H1 (cell line): Measurements from ENCODE around the gene CPTP. TPM values are rescaled to one million over a fixed set of nuclear protein-coding genes. Genes with fewer than 3 reads are reported as not detected.

Experiments
- CTCF ChIA-PET: fragments of 300-600 bp; sonication (Branson Sonifier 250); formaldehyde crosslinking; loops from one replicate; lab custom pipeline; 2021; ENCODE audit not compliant: partially characterized antibody; lab: Charles Lee
- POLR2A ChIA-PET: fragments of 300-600 bp; sonication (Branson Sonifier 250); formaldehyde crosslinking; loops from one replicate; lab custom pipeline; 2021; ENCODE audit warnings: inconsistent platforms; ENCODE audit not compliant: partially characterized antibody; lab: Charles Lee
- DNase-seq, 2 experiments: peaks; one replicate each; pipeline versions ENCODE4 v3.0.0 to v3.0.0-alpha.2; 2010 to 2022; ENCODE audit warnings: low spot score in 2 of 2, low read depth in 1 of 2, mixed read lengths in 1 of 2
- FAIRE-seq: peaks from 2 replicates; lab custom pipeline; 2011; peaks lifted over from hg19 to GRCh38; lab: Jason Lieb, UNC
- H2AFZ ChIP-seq: 2 replicates; pipeline ENCODE4 v1.8.1; 2012; ENCODE audit warnings: low read length, inconsistent platforms
- H2AK5ac ChIP-seq: 2 replicates; pipeline ENCODE4 v1.6.1; 2013; ENCODE audit warnings: low read depth, low read length
- H2BK120ac ChIP-seq: replicated peaks from 2 replicates; pipeline ENCODE3; 2013; ENCODE audit warnings: low read depth, low read length, inconsistent platforms
- H2BK12ac ChIP-seq: 2 replicates; pipeline ENCODE4 v1.6.1; 2013; ENCODE audit warnings: low read depth, low read length
- H2BK15ac ChIP-seq: 2 replicates; pipeline ENCODE4 v1.6.1; 2013; ENCODE audit warnings: low read length
- H2BK20ac ChIP-seq: 2 replicates; pipeline ENCODE4 v1.6.1; 2013; ENCODE audit warnings: low read length
- H2BK5ac ChIP-seq: 2 replicates; pipeline ENCODE4 v1.6.1; 2013; ENCODE audit warnings: low read depth, low read length
- H3K14ac ChIP-seq: 2 replicates; pipeline ENCODE4 v1.6.1; 2013; ENCODE audit warnings: inconsistent platforms; ENCODE audit not compliant: insufficient read length
- H3K18ac ChIP-seq: 2 replicates; pipeline ENCODE4 v1.6.1; 2013; ENCODE audit warnings: low read length; ENCODE audit errors: extremely low read depth
- H3K23ac ChIP-seq: 2 replicates; pipeline ENCODE4 v1.6.1; 2013; ENCODE audit warnings: inconsistent platforms; ENCODE audit not compliant: insufficient read length
- H3K23me2 ChIP-seq: 2 replicates; pipeline ENCODE4 v1.6.1; 2013; ENCODE audit warnings: low read depth, low read length
- H3K27ac ChIP-seq: 2 replicates; pipeline ENCODE4 v1.6.1; 2011; ENCODE audit warnings: low read depth, low read length, inconsistent platforms
- H3K27me3 ChIP-seq, 4 experiments: replicated peaks in 1 of 4; 1 replicate in 1 of 4; 2 replicates in 3 of 4; pipeline versions ENCODE4 v1.6.1 to v1.8.1; 2011 to 2013; ENCODE audit warnings: low read length in 3 of 4, mild to moderate bottlenecking in 3 of 4, inconsistent platforms in 2 of 4, mixed read lengths in 2 of 4, moderate library complexity in 1 of 4; ENCODE audit not compliant: control insufficient read depth in 3 of 4, insufficient read depth in 3 of 4; ENCODE audit errors: extremely low read depth in 1 of 4
- H3K36me3 ChIP-seq, 4 experiments: 2 replicates each; pipeline versions ENCODE4 v1.6.1 to v1.8.1; 2011 to 2013; ENCODE audit warnings: mild to moderate bottlenecking in 4 of 4, low read length in 3 of 4, moderate library complexity in 2 of 4, control low read depth in 1 of 4, inconsistent platforms in 1 of 4; ENCODE audit not compliant: insufficient read depth in 4 of 4, control insufficient read depth in 2 of 4
- H3K4ac ChIP-seq: replicated peaks from 2 replicates; pipeline ENCODE3; 2013; ENCODE audit warnings: low read length, low read depth, mixed read lengths, inconsistent platforms; ENCODE audit not compliant: insufficient read length
- H3K4me1 ChIP-seq, 4 experiments: replicated peaks in 1 of 4; 1 replicate in 1 of 4; 2 replicates in 3 of 4; pipeline versions ENCODE4 v1.6.1 to v1.8.1; 2011 to 2013; ENCODE audit warnings: low read length in 3 of 4, inconsistent platforms in 2 of 4, mixed read lengths in 1 of 4; ENCODE audit not compliant: insufficient read depth in 4 of 4, control insufficient read depth in 3 of 4
- H3K4me2 ChIP-seq, 2 experiments: 2 replicates each; pipeline versions ENCODE4 v1.6.1 to v1.8.1; 2011 to 2013; ENCODE audit warnings: low read depth in 2 of 2, low read length in 2 of 2, control low read depth in 1 of 2, inconsistent platforms in 1 of 2, mild to moderate bottlenecking in 1 of 2; ENCODE audit not compliant: insufficient read depth in 1 of 2
- H3K4me3 ChIP-seq, 4 experiments: fragments of 200-600, 300-600 bp in 1 of 4; sonication (generic), shearing (Covaris generic), sonication (Bioruptor Twin) in 1 of 4; 2 replicates each; pipeline versions ENCODE4 v1.5.1 to v1.8.1; 2011 to 2016; ENCODE audit warnings: low read length in 4 of 4, low read depth in 3 of 4, control low read depth in 2 of 4, inconsistent platforms in 2 of 4, mild to moderate bottlenecking in 2 of 4, mixed read lengths in 1 of 4, moderate library complexity in 1 of 4; ENCODE audit not compliant: insufficient read depth in 2 of 4; ENCODE audit errors: extremely low read depth in 1 of 4
- H3K56ac ChIP-seq: replicated peaks from 2 replicates; pipeline ENCODE3; 2013; ENCODE audit warnings: low read depth, mild to moderate bottlenecking, mixed read lengths, low read length, inconsistent platforms; ENCODE audit not compliant: insufficient read length
- H3K79me1 ChIP-seq: 2 replicates; pipeline ENCODE4 v1.6.1; 2013; ENCODE audit warnings: low read depth, low read length, control low read depth
- H3K79me2 ChIP-seq, 2 experiments: 2 replicates each; pipeline versions ENCODE4 v1.6.1 to v1.8.1; 2012 to 2013; ENCODE audit warnings: low read length in 2 of 2, mild to moderate bottlenecking in 2 of 2, inconsistent platforms in 1 of 2; ENCODE audit not compliant: insufficient read depth in 2 of 2, control insufficient read depth in 1 of 2
- H3K9ac ChIP-seq, 4 experiments: replicated peaks in 1 of 4; 1 replicate in 1 of 4; 2 replicates in 3 of 4; pipeline versions ENCODE4 v1.6.1 to v1.8.1; 2011 to 2013; ENCODE audit warnings: low read depth in 3 of 4, low read length in 3 of 4, control low read depth in 2 of 4, mild to moderate bottlenecking in 2 of 4, moderate library complexity in 2 of 4, inconsistent platforms in 1 of 4; ENCODE audit errors: extremely low read depth in 1 of 4
- H3K9me3 ChIP-seq, 2 experiments: 2 replicates each; pipeline versions ENCODE4 v1.6.1 to v1.8.1; 2012 to 2013; ENCODE audit warnings: mild to moderate bottlenecking in 2 of 2, moderate library complexity in 2 of 2, control low read depth in 1 of 2, inconsistent platforms in 1 of 2, low read depth in 1 of 2, low read length in 1 of 2, mixed read lengths in 1 of 2; ENCODE audit not compliant: insufficient read depth in 2 of 2
- H4K20me1 ChIP-seq, 2 experiments: replicated peaks in 1 of 2; 2 replicates each; pipeline versions ENCODE3 to v1.8.1; 2011 to 2013; ENCODE audit warnings: inconsistent platforms in 2 of 2, low read length in 2 of 2, mild to moderate bottlenecking in 1 of 2; ENCODE audit not compliant: insufficient read depth in 2 of 2, control insufficient read depth in 1 of 2
- H4K5ac ChIP-seq: 2 replicates; pipeline ENCODE4 v1.6.1; 2013; ENCODE audit warnings: low read length, low read depth, mixed read lengths, inconsistent platforms; ENCODE audit not compliant: insufficient read length
- H4K8ac ChIP-seq: 2 replicates; pipeline ENCODE4 v1.8.0; 2013; ENCODE audit warnings: mild to moderate bottlenecking, moderate library complexity, low read length, inconsistent platforms; ENCODE audit not compliant: insufficient read depth; ENCODE audit errors: extremely low read depth
- H4K91ac ChIP-seq: replicated peaks from 2 replicates; pipeline ENCODE3; 2013; ENCODE audit warnings: low read length, mixed read lengths, inconsistent platforms; ENCODE audit not compliant: insufficient read length
- CBX8 ChIP-seq: fragments of 300-800, 300-1000 bp; sonication (generic); IDR thresholded peaks from 2 replicates; pipeline ENCODE4 v1.7.1; 2016; ENCODE audit warnings: low read depth, low read length, borderline replicate concordance
- CEBPB ChIP-seq: IDR thresholded peaks from 2 replicates; pipeline ENCODE4 v1.6.1; 2012; ENCODE audit warnings: low read depth, low read length
- CHD1 ChIP-seq: IDR thresholded peaks from 2 replicates; pipeline ENCODE4 v1.6.1; 2012; ENCODE audit warnings: low read depth, low read length, improper control_type of control experiment
- CTCF ChIP-seq, 3 experiments: IDR thresholded peaks; 1 replicate in 2 of 3; 2 replicates in 1 of 3; pipeline versions ENCODE4 v1.5.1 to v1.6.1; 2011; ENCODE audit warnings: low read length in 3 of 3, mild to moderate bottlenecking in 3 of 3, inconsistent platforms in 2 of 3, low read depth in 1 of 3, moderate library complexity in 1 of 3; ENCODE audit not compliant: insufficient read depth in 1 of 3; ENCODE audit errors: control extremely low read depth in 1 of 3
- E2F6 ChIP-seq: IDR thresholded peaks from 2 replicates; pipeline ENCODE4 v1.6.1; 2012; ENCODE audit warnings: inconsistent platforms
- JUND ChIP-seq: IDR thresholded peaks from 2 replicates; pipeline ENCODE4 v1.6.1; 2011; ENCODE audit warnings: mild to moderate bottlenecking, improper control_type of control experiment, low read length
- KDM5A ChIP-seq: fragments of 200-600 bp; IDR thresholded peaks from 2 replicates; pipeline ENCODE4 v1.7.1; 2012; ENCODE audit warnings: mild to moderate bottlenecking, low read length, inconsistent platforms, mixed read lengths
- PHF8 ChIP-seq: fragments of 200-600 bp; sonication (generic); conservative IDR thresholded peaks from 2 replicates; pipeline ENCODE4 v1.7.1; 2012; ENCODE audit warnings: low read depth, mild to moderate bottlenecking, inconsistent platforms, low read length, moderate library complexity
- POLR2AphosphoS5 ChIP-seq: IDR thresholded peaks from 2 replicates; pipeline ENCODE4 v1.6.1; 2011; ENCODE audit warnings: low read depth, low read length
- POU5F1 ChIP-seq: IDR thresholded peaks from 2 replicates; pipeline ENCODE4 v1.6.1; 2011; ENCODE audit warnings: low read depth, mild to moderate bottlenecking, low read length, moderate library complexity
- SP4 ChIP-seq: IDR thresholded peaks from 2 replicates; pipeline ENCODE4 v1.6.1; 2012; ENCODE audit warnings: low read length, inconsistent platforms
- YY1 ChIP-seq: IDR thresholded peaks from 2 replicates; pipeline ENCODE4 v1.6.1; 2011; ENCODE audit warnings: low read depth, mild to moderate bottlenecking, low read length
- WGBS, 2 experiments: shearing (Covaris generic) in 1 of 2; methylation state at CpG; one replicate each; pipeline versions ENCODE4 v1.1.6 to v1.1.7; 2013 to 2015; ENCODE audit warnings: low lambda C conversion rate in 2 of 2, mixed read lengths in 2 of 2, inconsistent platforms in 1 of 2, low coverage in 1 of 2, missing lambda C conversion rate in 1 of 2; ENCODE audit not compliant: insufficient replicate concordance in 2 of 2, insufficient coverage in 1 of 2, insufficient read length in 1 of 2; ENCODE audit errors: extremely low coverage in 1 of 2, missing lambda C conversion rate in 1 of 2; 5-methylcytosine and 5-hydroxymethylcytosine counted together
- polyA plus RNA-seq, 7 experiments: library from polyadenylated mRNA; depleted of rRNA in 3 of 7; stranded (reverse) in 5 of 7; unstranded in 2 of 7; fragments of >200 nt in 5 of 7; fragments of 200-250 nt in 2 of 7; gene quantifications; 1 replicate in 5 of 7; 2 replicates in 1 of 7; 4 replicates in 1 of 7; pipeline versions ENCODE4 v1.2.1 to v1.2.3, GENCODE V29; 2011 to 2013; ENCODE audit warnings: missing spikeins in 2 of 7, mixed read lengths in 2 of 7
- total RNA-seq: library from RNA; stranded (reverse); fragmentation: NEBNext Ultra II Directional; extraction: Animal tissue kit (Norgen Biotek cat#: 25700); gene quantifications from 2 replicates; pipeline ENCODE4 v1.2.1, GENCODE V29; 2021

Gene CPTP
- total and polyA plus RNA-seq, 2 of the 8 experiments (the other 6 are each of a cell fraction or from before 2014, with no cell fraction given), result 8.1 to 10.6 TPM

- Histone ChIP-seq H4K5ac (no peak overlapping the region), H3K4ac (no peak overlapping the region), H3K18ac (no peak overlapping the region), H3K56ac (no peak overlapping the region), H2AFZ (no peak overlapping the region), H3K4me3 (no peak overlapping the region), H3K14ac (no peak overlapping the region), H4K91ac (no peak overlapping the region), H3K9me3 (no peaks in the 10 kb centered on the region), H2BK120ac (no peak overlapping the region), H3K23ac (no peak overlapping the region), H3K4me2 (no peak overlapping the region), H3K27me3 (no peaks in the 10 kb centered on the region), H3K79me1 (no peaks in the 10 kb centered on the region), H2AK5ac (no peak overlapping the region), H3K79me2 (no peaks in the 10 kb centered on the region), H3K4me1 (peaks cover 0 to 15% (median 11%) of the 10 kb centered on the region in 4 experiments; a peak in 5 of 7 replicates), H3K23me2 (no peaks in the 10 kb centered on the region), H4K20me1 (peaks cover 5 to 19% of the 10 kb centered on the region in 2 experiments), H4K8ac (no peak overlapping the region), H2BK20ac (no peak overlapping the region), H3K9ac (no peak overlapping the region), H3K36me3 (peaks cover 0 to 4% (median 0%) of the 10 kb centered on the region in 4 experiments; a peak in 1 of 8 replicates), H3K27ac (no peak overlapping the region), H2BK15ac (no peak overlapping the region), H2BK12ac (no peak overlapping the region), H2BK5ac (no peak overlapping the region)
- CTCF ChIA-PET, result interaction anchor here (0.6 to 2.7 kb wide), 27 partner anchors 9 to 320 kb away, joined by 3 to 15 read pairs (median 3); no protein-coding TSS in a partner anchor
- 95% methylated on average over 12 of the region's 12 CpGs; no CpG with 5 or more reads in 1 of the 2 experiments for WGBS, 2 experiments
- POLR2A ChIA-PET, result interaction anchor here (0.7 to 1.9 kb wide), 5 partner anchors 9 to 69 kb away, joined by 3 to 7 read pairs (median 4); no protein-coding TSS in a partner anchor
- DNase-seq (no peak), FAIRE-seq (no peak)
- TF ChIP-seq POU5F1 (no peak), CBX8 (no peak), CTCF (IDR thresholded peaks at IDR 0.05; ENCODE audit: control extremely low read depth in 1 of 3, insufficient read depth in 1 of 3, low read depth in 1 of 3, low read length in 3 of 3) (no peak), CHD1 (no peak), JUND (no peak), SP4 (no peak), POLR2AphosphoS5 (no peak), YY1 (no peak), CEBPB (no peak), PHF8 (no peak), KDM5A (no peak), E2F6 (no peak)
Observed at GRCh38 chr1:1300352-1300739, 24.3 kb upstream of the CPTP start.
